SU-DHL-6 (cell line): ENCODE data around the gene AXIN1.

Experiments used
- H2AFZ ChIP-seq: fragments of 200-600 bp; sonication (generic); 2 replicates; pipeline ENCODE4 v1.6.1; 2014; ENCODE audit warnings: low read depth, mild to moderate bottlenecking, moderate library complexity, mixed read lengths, antibody characterized with exemption, low read length; ENCODE audit not compliant: severe bottlenecking
- H3F3A ChIP-seq: fragments of 200-600 bp; shearing (Covaris generic); 2 replicates; pipeline ENCODE4 v1.6.0; 2016; ENCODE audit warnings: antibody characterized with exemption, mild to moderate bottlenecking; ENCODE audit not compliant: insufficient read depth
- H3K27ac ChIP-seq: fragments of 200-600 bp; sonication (generic); 2 replicates; pipeline ENCODE4 v1.5.1; 2016; ENCODE audit warnings: low read depth, mild to moderate bottlenecking, low read length, moderate library complexity, mixed read lengths
- H3K27me3 ChIP-seq: fragments of 200-600 bp; sonication (generic), shearing (Covaris generic); 2 replicates; pipeline ENCODE4 v1.6.0; 2014; ENCODE audit warnings: mild to moderate bottlenecking, low read length
- H3K36me3 ChIP-seq: fragments of 200-600 bp; sonication (generic); 2 replicates; pipeline ENCODE4 v1.6.1; 2014; ENCODE audit warnings: mild to moderate bottlenecking, low read length, mixed read lengths
- H3K4me2 ChIP-seq: fragments of 300-600, 200-600 bp; shearing (Covaris generic), sonication (generic); 2 replicates; pipeline ENCODE4 v1.6.0; 2014; ENCODE audit warnings: low read length, low read depth, mild to moderate bottlenecking; ENCODE audit not compliant: poor library complexity, severe bottlenecking
- H3K4me3 ChIP-seq: fragments of 200-600 bp; sonication (generic); 2 replicates; pipeline ENCODE4 v1.5.1; 2014; ENCODE audit warnings: antibody characterized with exemption, low read length, mild to moderate bottlenecking, mixed read lengths; ENCODE audit not compliant: insufficient read depth, poor library complexity, severe bottlenecking
- H3K79me2 ChIP-seq: fragments of 200-600 bp; sonication (generic); 2 replicates; pipeline ENCODE4 v1.6.1; 2014; ENCODE audit warnings: mild to moderate bottlenecking, low read length, moderate library complexity; ENCODE audit not compliant: insufficient read depth
- H3K9ac ChIP-seq: fragments of 200-600 bp; sonication (generic); 2 replicates; pipeline ENCODE4 v1.7.0; 2014; ENCODE audit warnings: mild to moderate bottlenecking, low read length
- H3K9me2 ChIP-seq: fragments of 200-600 bp; sonication (generic); replicated peaks from 2 replicates; pipeline ENCODE4 v1.6.1; 2014; ENCODE audit warnings: low read length; ENCODE audit not compliant: insufficient read depth
- H3K9me3 ChIP-seq: fragments of 200-600 bp; sonication (generic); 2 replicates; pipeline ENCODE4 v1.6.1; 2014; ENCODE audit warnings: low read length, mixed read lengths; ENCODE audit not compliant: insufficient read depth
- H4K20me1 ChIP-seq: fragments of 200-600 bp; sonication (generic); 2 replicates; pipeline ENCODE4 v1.6.1; 2014; ENCODE audit warnings: low read depth, mild to moderate bottlenecking, antibody characterized with exemption, low read length, moderate library complexity, mixed read lengths
- CTCF ChIP-seq: fragments of 200-600 bp; sonication (generic); IDR thresholded peaks from one replicate; pipeline ENCODE4 v1.5.1; 2017; ENCODE audit warnings: antibody characterized with exemption, mild to moderate bottlenecking, low read length, moderate library complexity; ENCODE audit not compliant: insufficient read depth, poor library complexity, severe bottlenecking
- EZH2phosphoT487 ChIP-seq: fragments of 200-600 bp; sonication (generic), shearing (Covaris generic); conservative IDR thresholded peaks from 2 replicates; pipeline ENCODE4 v1.6.1; 2018; ENCODE audit warnings: mild to moderate bottlenecking, antibody characterized with exemption, low read length, moderate library complexity, mixed read lengths

Gene AXIN1

DNA sequence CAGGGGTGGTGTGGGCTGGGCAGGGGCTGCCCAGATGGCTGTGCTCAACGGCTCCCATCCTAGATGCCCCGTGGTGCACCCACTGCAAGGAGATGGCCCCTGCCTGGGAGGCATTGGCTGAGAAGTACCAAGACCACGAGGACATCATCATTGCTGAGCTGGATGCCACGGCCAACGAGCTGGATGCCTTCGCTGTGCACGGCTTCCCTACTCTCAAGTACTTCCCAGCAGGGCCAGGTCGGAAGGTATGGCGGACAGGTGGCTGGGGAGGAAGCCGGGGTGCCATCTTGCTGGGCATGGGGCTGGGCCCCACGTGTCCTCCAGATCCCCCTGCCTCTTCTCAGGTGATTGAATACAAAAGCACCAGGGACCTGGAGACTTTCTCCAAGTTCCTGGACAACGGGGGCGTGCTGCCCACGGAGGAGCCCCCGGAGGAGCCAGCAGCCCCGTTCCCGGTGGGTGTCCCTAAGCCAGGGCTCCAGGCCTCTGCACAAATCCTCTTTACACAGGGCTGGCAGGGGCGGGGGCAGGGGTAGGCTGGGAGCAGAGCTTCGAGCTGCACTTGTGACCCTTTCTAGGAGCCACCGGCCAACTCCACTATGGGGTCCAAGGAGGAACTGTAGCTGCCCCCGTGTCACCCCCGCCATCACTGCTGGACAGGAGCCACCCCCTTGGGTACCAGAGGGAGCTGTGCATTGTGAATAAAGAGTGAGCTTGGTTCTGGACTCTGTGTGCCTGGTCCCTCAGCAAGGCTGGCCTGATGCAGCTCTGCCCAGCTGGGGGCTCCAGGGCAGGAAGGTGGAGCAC is 65.8 kb downstream of the AXIN1 start:
- Histone ChIP-seq H4K20me1 (no peaks in the 10 kb centered on the region), H2AFZ (no peak overlapping the region), H3K9me2 (no peaks in the 10 kb centered on the region), H3K27me3 (no peaks in the 10 kb centered on the region), H3K27ac (no peak overlapping the region), H3K9ac (no peak overlapping the region), H3K4me3 (no peak overlapping the region), H3K36me3 (no peaks in the 10 kb centered on the region), H3F3A (no peaks in the 10 kb centered on the region), H3K9me3 (no peaks in the 10 kb centered on the region), H3K4me2 (no peak overlapping the region), H3K79me2 (no peaks in the 10 kb centered on the region)
- TF ChIP-seq CTCF (no peak), EZH2phosphoT487 (no peak)

DNA sequence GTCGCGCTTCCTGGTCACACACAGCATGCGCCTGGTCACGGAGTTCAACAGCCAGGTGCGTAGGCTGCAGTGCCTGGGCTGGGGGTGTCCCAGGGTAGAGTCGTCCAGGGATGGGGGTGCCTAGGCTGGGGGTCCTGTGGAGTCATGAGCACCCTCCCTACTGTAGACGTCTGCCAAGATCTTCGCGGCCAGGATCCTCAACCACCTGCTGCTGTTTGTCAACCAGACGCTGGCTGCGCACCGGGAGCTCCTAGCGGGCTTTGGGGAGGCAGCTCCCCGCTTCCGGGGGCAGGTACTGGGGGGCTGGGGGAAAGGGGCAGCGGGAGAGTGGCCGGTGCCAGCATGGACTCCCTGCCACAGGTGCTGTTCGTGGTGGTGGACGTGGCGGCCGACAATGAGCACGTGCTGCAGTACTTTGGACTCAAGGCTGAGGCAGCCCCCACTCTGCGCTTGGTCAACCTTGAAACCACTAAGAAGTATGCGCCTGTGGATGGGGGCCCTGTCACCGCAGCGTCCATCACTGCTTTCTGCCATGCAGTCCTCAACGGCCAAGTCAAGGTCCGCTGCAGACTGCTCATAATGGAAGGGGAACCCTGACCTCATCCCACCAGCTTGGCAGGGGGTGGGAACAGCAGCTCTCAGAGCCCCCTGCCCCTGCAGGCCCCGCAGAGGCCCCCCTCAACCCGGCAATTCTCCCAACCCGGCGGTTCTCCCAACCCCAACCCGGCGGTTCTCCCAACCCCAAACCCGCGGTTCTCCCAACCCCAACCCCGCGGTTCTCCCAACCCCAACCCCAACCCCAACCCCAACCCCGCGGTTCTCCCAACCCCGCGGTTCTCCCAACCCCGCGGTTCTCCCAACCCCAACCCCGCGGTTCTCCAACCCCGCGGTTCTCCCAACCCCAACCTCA is 67.1 kb downstream of the AXIN1 start:
- no peaks in the 10 kb centered on the region for H3K79me2 ChIP-seq
- H3K4me2 ChIP-seq, result no peak overlapping the region
- H3K4me3 ChIP-seq, result no peak overlapping the region
- H4K20me1 ChIP-seq, result no peaks in the 10 kb centered on the region
- no peak overlapping the region for H2AFZ ChIP-seq
- no peak overlapping the region for H3K27ac ChIP-seq
- H3K27me3 ChIP-seq, result no peaks in the 10 kb centered on the region
- H3K9me2 ChIP-seq, result no peaks in the 10 kb centered on the region
- no peaks in the 10 kb centered on the region for H3K36me3 ChIP-seq
- no peak overlapping the region for H3K9ac ChIP-seq
- no peak for TF ChIP-seq CTCF
- TF ChIP-seq EZH2phosphoT487, result no peak
- H3K9me3 ChIP-seq, result no peaks in the 10 kb centered on the region
- H3F3A ChIP-seq, result no peaks in the 10 kb centered on the region

- TF ChIP-seq EZH2phosphoT487, result no peak
- no peak for TF ChIP-seq CTCF
- no peaks in the 10 kb centered on the region for H3F3A ChIP-seq
- no peak overlapping the region for H3K27ac ChIP-seq
- no peaks in the 10 kb centered on the region for H3K9me2 ChIP-seq
- H3K36me3 ChIP-seq, result no peaks in the 10 kb centered on the region
- H3K9me3 ChIP-seq, result no peaks in the 10 kb centered on the region
- H3K4me2 ChIP-seq, result no peak overlapping the region
- no peak overlapping the region for H3K4me3 ChIP-seq
- H3K9ac ChIP-seq, result no peak overlapping the region
- no peaks in the 10 kb centered on the region for H3K79me2 ChIP-seq
- H2AFZ ChIP-seq, result no peak overlapping the region
- H4K20me1 ChIP-seq, result no peaks in the 10 kb centered on the region
- H3K27me3 ChIP-seq, result no peaks in the 10 kb centered on the region
Measured at GRCh38 chr16:284204-285120, 68.1 kb downstream of the AXIN1 start.
